ENCODE data around the gene SPRTN. TPM values are rescaled to one million over a fixed set of nuclear protein-coding genes. Genes with fewer than 3 reads are reported as not detected.

The SPRTN gene
- total and polyA plus RNA-seq, 2 of the 8 experiments (the other 6 are each of a cell fraction or from before 2014, with no cell fraction given) = 6.6 to 15.1 TPM

DNA sequence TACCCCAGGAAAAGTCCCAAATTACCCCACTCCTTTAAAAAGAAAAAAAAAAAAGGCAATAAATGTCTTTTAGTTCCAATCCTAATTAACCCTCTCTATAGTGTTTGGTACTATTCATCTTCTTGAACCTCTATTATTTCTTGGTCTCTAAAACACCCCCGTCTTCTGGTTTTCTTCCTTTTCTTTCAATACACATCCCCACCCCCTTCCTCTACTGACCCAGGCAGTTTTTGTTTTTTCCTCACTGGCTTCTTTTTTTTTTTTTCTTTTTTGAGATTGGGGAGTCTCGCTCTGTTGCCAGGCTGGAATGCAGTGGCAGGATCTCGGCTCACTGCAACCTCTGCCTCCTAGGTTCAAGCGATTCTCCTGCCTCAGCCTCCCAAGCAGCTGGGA is 57.9 kb downstream of the SPRTN start:
- Histone ChIP-seq H3K9me3 (ENCODE audit: insufficient read depth in 2 of 2, low read depth in 1 of 2, low read length in 1 of 2) (no peaks in the 10 kb centered on the region), H3K4me2 (ENCODE audit: insufficient read depth in 1 of 2, low read depth in 2 of 2, low read length in 2 of 2) (no peak overlapping the region), H3K36me3 (ENCODE audit: control insufficient read depth in 2 of 4, insufficient read depth in 4 of 4, low read length in 3 of 4) (no peaks in the 10 kb centered on the region), H2BK12ac (ENCODE audit: low read depth, low read length) (no peak overlapping the region), H3K56ac (replicated peaks; ENCODE audit: insufficient read length, low read depth, low read length) (no peak overlapping the region), H2BK120ac (replicated peaks; ENCODE audit: low read depth, low read length) (no peak overlapping the region), H2BK15ac (ENCODE audit: low read length) (no peak overlapping the region), H3K4ac (replicated peaks; ENCODE audit: insufficient read length, low read depth, low read length) (no peak overlapping the region), H3K18ac (ENCODE audit: extremely low read depth, low read length) (no peak overlapping the region), H3K4me3 (ENCODE audit: extremely low read depth in 1 of 4, insufficient read depth in 2 of 4, low read depth in 3 of 4, low read length in 4 of 4) (no peak overlapping the region), H3K14ac (ENCODE audit: insufficient read length) (no peak overlapping the region), H4K91ac (replicated peaks; ENCODE audit: insufficient read length, low read length) (no peak overlapping the region), H3K23ac (ENCODE audit: insufficient read length) (no peak overlapping the region), H2BK5ac (ENCODE audit: low read depth, low read length) (no peak overlapping the region), H2AFZ (ENCODE audit: low read length) (no peak overlapping the region), H4K20me1 (replicated peaks in 1 of 2; ENCODE audit: control insufficient read depth in 1 of 2, insufficient read depth in 2 of 2, low read length in 2 of 2) (no peaks in the 10 kb centered on the region), H3K9ac (replicated peaks in 1 of 4; ENCODE audit: extremely low read depth in 1 of 4, low read depth in 3 of 4, low read length in 3 of 4) (no peak overlapping the region), H4K8ac (ENCODE audit: extremely low read depth, insufficient read depth, low read length) (no peak overlapping the region), H4K5ac (ENCODE audit: insufficient read length, low read depth, low read length) (no peak overlapping the region), H2AK5ac (ENCODE audit: low read depth, low read length) (no peak overlapping the region), H3K27ac (ENCODE audit: low read depth, low read length) (no peak overlapping the region), H3K79me1 (ENCODE audit: low read depth, low read length) (no peaks in the 10 kb centered on the region), H3K4me1 (replicated peaks in 1 of 4; ENCODE audit: control insufficient read depth in 3 of 4, insufficient read depth in 4 of 4, low read length in 3 of 4) (peaks cover 0 to 2% (median 0%) of the 10 kb centered on the region in 4 experiments; a peak in 1 of 7 replicates), H3K23me2 (ENCODE audit: low read depth, low read length) (no peaks in the 10 kb centered on the region), H2BK20ac (ENCODE audit: low read length) (no peak overlapping the region), H3K27me3 (replicated peaks in 1 of 4; ENCODE audit: control insufficient read depth in 3 of 4, extremely low read depth in 1 of 4, insufficient read depth in 3 of 4, low read length in 3 of 4) (no peaks in the 10 kb centered on the region), H3K79me2 (ENCODE audit: control insufficient read depth in 1 of 2, insufficient read depth in 2 of 2, low read length in 2 of 2) (no peaks in the 10 kb centered on the region)
- no peak for DNase-seq (ENCODE audit: low read depth in 1 of 2, low spot score in 2 of 2)
- CTCF ChIA-PET (ENCODE audit: partially characterized antibody) = no interaction called here
- POLR2A ChIA-PET (ENCODE audit: partially characterized antibody) = no interaction called here
- WGBS, 2 experiments (ENCODE audit: extremely low coverage in 1 of 2, insufficient coverage in 1 of 2, insufficient read length in 1 of 2, insufficient replicate concordance in 2 of 2, low coverage in 1 of 2, low lambda C conversion rate in 2 of 2, missing lambda C conversion rate in 1 of 2) = 90% methylated on average over 2 of the region's 4 CpGs; no CpG with 5 or more reads in 1 of the 2 experiments
- no peak for FAIRE-seq
- no peak for TF ChIP-seq ZNF274 (IDR thresholded peaks at IDR 0.05; ENCODE audit: borderline replicate concordance, extremely low read depth, low read length)
- no peak for TF ChIP-seq SIX5 (IDR thresholded peaks at IDR 0.05; ENCODE audit: low read depth, low read length)
- TF ChIP-seq RBBP5 (IDR thresholded peaks at IDR 0.05; ENCODE audit: borderline replicate concordance, low read depth, low read length) = no peak
- no peak for TF ChIP-seq KDM5A (IDR thresholded peaks at IDR 0.05; ENCODE audit: low read length)
- no peak for TF ChIP-seq BRCA1 (IDR thresholded peaks at IDR 0.05; ENCODE audit: low read depth, low read length)
- no peak for TF ChIP-seq MAX (IDR thresholded peaks at IDR 0.05)
- no peak for TF ChIP-seq SUZ12 (IDR thresholded peaks at IDR 0.05; ENCODE audit: low read length)
- TF ChIP-seq CEBPB (IDR thresholded peaks at IDR 0.05; ENCODE audit: low read depth, low read length) = no peak
- no peak for TF ChIP-seq ASH2L (IDR thresholded peaks at IDR 0.05; ENCODE audit: low read length)
- no peak for TF ChIP-seq RXRA (IDR thresholded peaks at IDR 0.05; ENCODE audit: insufficient read depth, low read depth, low read length)
- TF ChIP-seq TCF12 (IDR thresholded peaks at IDR 0.05; ENCODE audit: low read depth, low read length) = no peak
- no peak for TF ChIP-seq PHF8 (conservative IDR thresholded peaks at IDR 0.05; ENCODE audit: low read depth, low read length)
- TF ChIP-seq RNF2 (IDR thresholded peaks at IDR 0.05; ENCODE audit: borderline replicate concordance, low read depth, low read length, missing control alignments, poor library complexity, severe bottlenecking) = no peak
- no peak for TF ChIP-seq POU5F1 (IDR thresholded peaks at IDR 0.05; ENCODE audit: low read depth, low read length)
- TF ChIP-seq HDAC6 (IDR thresholded peaks at IDR 0.05; ENCODE audit: low read depth, low read length) = no peak
- TF ChIP-seq POLR2A (IDR thresholded peaks at IDR 0.05; ENCODE audit: control extremely low read depth in 1 of 2, low read depth in 2 of 2, low read length in 2 of 2) = no peak
